B cell (primary cell): ENCODE results near the gene CDYL2.
A peak's percentile ranks its signal among the peaks of the same experiment; 100 is the strongest.

Experiments
- EZH2 ChIP-seq: IDR thresholded peaks from 2 replicates; pipeline ENCODE4 v1.6.1; 2012; ENCODE audit warnings: borderline replicate concordance, low read depth, mild to moderate bottlenecking, moderate library complexity, low read length; ENCODE audit not compliant: insufficient read depth, poor library complexity, severe bottlenecking
- TF ChIP-seq, protein P1 (sequence below): fragments of 200-600 bp; IDR thresholded peaks from one replicate; pipeline ENCODE4 v1.8.0; 2022; ENCODE audit warnings: antibody characterized with exemption, mild to moderate bottlenecking

GRCh38 chr16:80824623-80825364 is 20.4 kb upstream of the CDYL2 start:
- TF ChIP-seq, protein P1, sequence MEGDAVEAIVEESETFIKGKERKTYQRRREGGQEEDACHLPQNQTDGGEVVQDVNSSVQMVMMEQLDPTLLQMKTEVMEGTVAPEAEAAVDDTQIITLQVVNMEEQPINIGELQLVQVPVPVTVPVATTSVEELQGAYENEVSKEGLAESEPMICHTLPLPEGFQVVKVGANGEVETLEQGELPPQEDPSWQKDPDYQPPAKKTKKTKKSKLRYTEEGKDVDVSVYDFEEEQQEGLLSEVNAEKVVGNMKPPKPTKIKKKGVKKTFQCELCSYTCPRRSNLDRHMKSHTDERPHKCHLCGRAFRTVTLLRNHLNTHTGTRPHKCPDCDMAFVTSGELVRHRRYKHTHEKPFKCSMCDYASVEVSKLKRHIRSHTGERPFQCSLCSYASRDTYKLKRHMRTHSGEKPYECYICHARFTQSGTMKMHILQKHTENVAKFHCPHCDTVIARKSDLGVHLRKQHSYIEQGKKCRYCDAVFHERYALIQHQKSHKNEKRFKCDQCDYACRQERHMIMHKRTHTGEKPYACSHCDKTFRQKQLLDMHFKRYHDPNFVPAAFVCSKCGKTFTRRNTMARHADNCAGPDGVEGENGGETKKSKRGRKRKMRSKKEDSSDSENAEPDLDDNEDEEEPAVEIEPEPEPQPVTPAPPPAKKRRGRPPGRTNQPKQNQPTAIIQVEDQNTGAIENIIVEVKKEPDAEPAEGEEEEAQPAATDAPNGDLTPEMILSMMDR = peak; percentile 95
- TF ChIP-seq EZH2 = no peak
